ENCODE results near the gene RNU5B-1. TPM values are rescaled to one million over a fixed set of nuclear protein-coding genes. Genes with fewer than 3 reads are reported as not detected.

RNU5B-1 gene
- 33,902 TPM for polyA plus RNA-seq (2013, experiment 1 of 2)
- polyA plus RNA-seq (2013, experiment 2 of 2): 36,521 TPM

DNA sequence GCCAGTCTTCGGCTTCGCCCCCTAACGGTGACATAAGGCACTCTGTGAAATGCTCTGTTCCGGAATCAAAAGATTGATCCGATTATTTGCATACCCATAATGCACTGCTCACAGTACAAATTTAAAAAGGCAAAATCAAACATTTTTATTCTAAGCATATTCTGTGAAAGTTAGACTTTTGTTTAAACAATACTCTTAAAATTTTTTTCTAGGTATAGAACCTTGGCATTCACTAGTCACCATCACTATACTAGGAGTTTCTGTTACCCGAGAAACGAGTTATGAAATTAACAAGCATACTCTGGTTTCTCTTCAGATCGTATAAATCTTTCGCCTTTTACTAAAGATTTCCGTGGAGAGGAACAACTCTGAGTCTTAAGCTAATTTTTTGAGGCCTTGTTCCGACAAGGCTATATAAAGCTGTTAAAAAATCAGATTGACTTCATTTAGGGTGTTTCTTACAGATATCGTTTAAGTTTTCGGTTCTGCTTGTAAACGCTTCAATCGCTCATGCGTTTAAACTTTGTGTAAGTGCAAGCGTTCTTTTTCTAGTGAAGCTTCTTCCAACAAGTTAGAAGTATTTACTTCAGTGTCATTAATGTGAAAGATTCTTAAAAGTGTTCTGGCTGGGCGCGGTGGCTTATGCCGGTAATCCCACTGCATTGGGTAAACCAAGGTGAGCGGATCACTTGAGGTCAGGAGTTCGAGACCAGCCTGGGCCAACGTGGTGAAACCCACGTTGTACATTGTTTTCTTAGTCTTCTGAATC is at the start of gene RNU5B-1:
RNU5B-1 (plus strand) TSS at position 297 of the 769 bp plus-strand sequence.
- Histone ChIP-seq H3K27ac (ENCODE audit: low read depth, low read length) (peak within 1 kb of the TSS; percentile 89), H3K27me3 (ENCODE audit: insufficient read depth, low read length) (no peaks in the 10 kb centered on the region)

DNA sequence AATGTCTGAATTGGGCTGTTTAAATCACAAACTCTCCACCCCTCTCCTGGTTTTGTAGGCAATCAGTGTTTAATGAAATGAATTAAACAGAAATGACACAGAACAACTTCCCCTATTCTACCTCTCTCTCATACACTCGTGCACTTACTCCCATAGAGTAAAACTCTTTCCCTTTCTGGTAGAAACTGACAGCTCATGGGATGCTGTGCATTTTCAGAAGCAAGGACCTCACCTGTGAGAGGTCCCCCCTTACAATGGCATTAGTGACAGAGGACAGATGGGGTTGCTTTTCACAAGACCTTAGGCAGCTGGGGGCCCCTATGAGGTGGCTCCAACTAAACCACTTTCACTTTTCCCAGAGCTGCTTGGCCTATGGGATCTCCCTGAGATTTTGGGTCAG is 49.7 kb upstream of the RNU5B-1 start:
- H3K4me1 ChIP-seq (ENCODE audit: insufficient read depth, low read length): peaks cover 3% of the 10 kb centered on the region; the same call in 1 of the 2 replicates
- WGBS: 87% methylated on average over 1 of the region's 1 CpG
- no peaks in the 10 kb centered on the region for H3K9me3 ChIP-seq (ENCODE audit: insufficient read depth, low read depth, low read length)
- no peak overlapping the region for H3K27ac ChIP-seq (ENCODE audit: low read depth, low read length)
- H3K4me3 ChIP-seq (ENCODE audit: low read length): no peak overlapping the region
- no peak overlapping the region for H3K9ac ChIP-seq (ENCODE audit: low read depth, low read length)
- H3K36me3 ChIP-seq (ENCODE audit: insufficient read depth, low read length): 0 out of 2 replicates have a peak, but pooled peaks cover 4% of the 10 kb centered on the region
- no peaks in the 10 kb centered on the region for H3K27me3 ChIP-seq (ENCODE audit: insufficient read depth, low read length)

More for the DNA sequence above, at the start of gene RNU5B-1:
- 1% methylated on average over 24 of the region's 24 CpGs for WGBS
- Histone ChIP-seq H3K9ac (ENCODE audit: low read depth, low read length) (peak within 1 kb of the TSS; percentile 87), H3K4me1 (ENCODE audit: insufficient read depth, low read length) (peaks cover 8% of the 10 kb centered on the region; the same call in 1 of the 2 replicates), H3K9me3 (ENCODE audit: insufficient read depth, low read depth, low read length) (no peaks in the 10 kb centered on the region), H3K4me3 (ENCODE audit: low read length) (peak within 1 kb of the TSS; percentile 52), H3K36me3 (ENCODE audit: insufficient read depth, low read length) (no peaks in the 10 kb centered on the region)

DNA sequence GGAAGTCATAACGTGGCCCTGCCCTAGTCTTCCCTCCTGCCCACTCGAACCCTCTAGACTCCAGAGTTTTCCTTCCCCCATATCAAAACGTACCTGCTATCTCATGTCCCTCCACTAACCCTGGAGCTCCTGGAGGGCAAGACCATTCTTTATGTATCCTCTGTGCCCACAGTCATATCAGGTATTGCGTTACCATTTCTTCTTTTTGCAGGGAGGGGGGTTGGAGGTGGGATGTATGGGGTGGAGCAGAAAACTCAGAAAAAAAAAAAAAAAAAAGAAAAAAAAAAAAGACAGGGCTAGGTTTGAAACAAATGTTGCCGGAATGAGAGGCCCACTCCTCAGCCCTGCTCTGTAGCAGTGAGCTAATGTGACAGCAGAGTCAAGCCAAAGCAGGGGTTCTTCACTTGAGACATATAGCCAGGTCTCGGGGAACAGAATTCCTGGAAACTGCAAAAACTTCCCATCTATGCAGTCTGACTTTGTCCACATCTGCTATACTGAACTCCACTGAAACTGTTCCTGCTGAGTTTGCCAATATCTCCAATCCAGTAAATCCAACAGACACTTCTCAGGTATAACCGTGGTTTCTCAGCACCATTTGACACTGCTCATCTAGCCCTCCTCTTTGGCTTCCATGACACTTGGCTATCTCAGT is 48.9 kb upstream of the RNU5B-1 start:
- WGBS: 92% methylated on average over 7 of the region's 7 CpGs
- no peak overlapping the region for H3K4me3 ChIP-seq (ENCODE audit: low read length)
- H3K27me3 ChIP-seq (ENCODE audit: insufficient read depth, low read length): no peaks in the 10 kb centered on the region
- H3K4me1 ChIP-seq (ENCODE audit: insufficient read depth, low read length): peaks cover 3% of the 10 kb centered on the region; the same call in 1 of the 2 replicates
- no peak overlapping the region for H3K9ac ChIP-seq (ENCODE audit: low read depth, low read length)
- no peaks in the 10 kb centered on the region for H3K9me3 ChIP-seq (ENCODE audit: insufficient read depth, low read depth, low read length)
- H3K36me3 ChIP-seq (ENCODE audit: insufficient read depth, low read length): peaks cover 5% of the 10 kb centered on the region; the same call in 1 of the 2 replicates
- no peak overlapping the region for H3K27ac ChIP-seq (ENCODE audit: low read depth, low read length)

DNA sequence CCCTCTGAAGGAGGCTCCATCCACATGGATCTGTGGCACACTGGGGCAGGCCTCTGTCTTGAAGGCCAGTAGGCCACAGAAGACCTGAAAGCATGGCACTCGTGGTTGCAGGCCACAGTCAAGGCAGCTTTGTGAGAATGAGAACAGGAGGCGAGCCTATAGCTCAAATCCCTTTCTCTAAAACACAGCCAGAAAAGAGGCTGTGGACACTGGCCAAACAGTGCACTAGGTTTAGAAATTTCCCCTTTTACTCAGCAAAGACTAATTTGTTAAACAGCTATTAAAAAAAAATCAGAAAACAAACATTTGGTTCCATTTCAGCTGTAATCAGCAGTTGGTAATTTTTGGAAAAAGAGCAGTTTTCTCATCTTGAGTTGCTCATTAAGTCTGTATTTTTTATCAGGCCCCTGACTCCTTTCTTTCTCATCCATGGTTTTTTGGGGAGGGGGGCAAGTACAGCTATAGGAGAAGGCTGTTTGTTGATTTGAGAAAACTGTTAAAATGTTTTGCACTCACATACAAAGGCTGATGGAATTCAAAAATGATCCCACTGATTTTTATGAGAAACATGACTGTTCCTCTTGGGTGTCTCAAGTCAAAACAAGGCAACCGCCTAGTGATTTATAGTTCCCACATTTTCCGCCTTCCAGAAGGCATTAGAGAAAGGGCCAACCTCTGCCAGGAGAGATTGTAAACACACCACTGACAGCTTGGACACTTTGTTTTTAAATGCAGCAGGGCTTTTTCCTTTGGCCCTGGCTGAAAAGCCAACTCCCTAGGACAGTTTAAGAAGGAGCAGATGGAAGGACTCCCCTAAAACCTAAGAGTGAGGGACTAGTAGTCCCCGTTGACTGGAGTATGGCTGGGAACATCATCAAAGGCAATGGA is 45.9 kb upstream of the RNU5B-1 start:
- peaks cover 5% of the 10 kb centered on the region; the same call in 1 of the 2 replicates for H3K36me3 ChIP-seq (ENCODE audit: insufficient read depth, low read length)

DNA sequence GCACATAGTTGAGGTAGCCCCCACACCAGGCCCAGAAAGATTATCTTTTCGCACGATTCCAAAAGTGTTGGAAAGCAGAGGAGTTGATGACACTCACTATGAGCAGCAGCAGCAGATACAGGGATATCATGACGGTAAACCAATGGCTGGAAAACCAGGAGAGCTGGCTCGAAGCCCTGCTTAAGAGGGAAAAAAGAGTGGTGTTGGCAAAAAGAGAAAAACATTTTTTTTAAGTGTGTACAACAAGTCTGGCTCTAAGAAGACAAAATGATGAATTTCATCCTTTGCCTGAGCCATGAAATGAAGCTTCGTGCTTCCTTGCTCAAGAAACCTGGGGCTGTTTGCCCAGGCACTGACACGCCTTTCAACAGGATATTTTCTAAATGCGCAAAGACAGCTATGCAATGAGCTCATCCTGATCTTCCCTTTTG is 45.1 kb upstream of the RNU5B-1 start:
- H3K9ac ChIP-seq (ENCODE audit: low read depth, low read length): no peak overlapping the region
- H3K4me3 ChIP-seq (ENCODE audit: low read length): no peak overlapping the region
- WGBS: 92% methylated on average over 7 of the region's 7 CpGs
- H3K27ac ChIP-seq (ENCODE audit: low read depth, low read length): no peak overlapping the region
- no peaks in the 10 kb centered on the region for H3K27me3 ChIP-seq (ENCODE audit: insufficient read depth, low read length)
- peaks cover 3% of the 10 kb centered on the region; the same call in 1 of the 2 replicates for H3K4me1 ChIP-seq (ENCODE audit: insufficient read depth, low read length)
- H3K36me3 ChIP-seq (ENCODE audit: insufficient read depth, low read length): peaks cover 5% of the 10 kb centered on the region; the same call in 1 of the 2 replicates
- no peaks in the 10 kb centered on the region for H3K9me3 ChIP-seq (ENCODE audit: insufficient read depth, low read depth, low read length)

More for the DNA sequence above, 45.9 kb upstream of the RNU5B-1 start:
- Histone ChIP-seq H3K27me3 (ENCODE audit: insufficient read depth, low read length) (no peaks in the 10 kb centered on the region), H3K4me1 (ENCODE audit: insufficient read depth, low read length) (peaks cover 3% of the 10 kb centered on the region; the same call in 1 of the 2 replicates), H3K9ac (ENCODE audit: low read depth, low read length) (no peak overlapping the region), H3K4me3 (ENCODE audit: low read length) (no peak overlapping the region), H3K27ac (ENCODE audit: low read depth, low read length) (no peak overlapping the region), H3K9me3 (ENCODE audit: insufficient read depth, low read depth, low read length) (no peaks in the 10 kb centered on the region)
- WGBS: 93% methylated on average over 5 of the region's 5 CpGs

DNA sequence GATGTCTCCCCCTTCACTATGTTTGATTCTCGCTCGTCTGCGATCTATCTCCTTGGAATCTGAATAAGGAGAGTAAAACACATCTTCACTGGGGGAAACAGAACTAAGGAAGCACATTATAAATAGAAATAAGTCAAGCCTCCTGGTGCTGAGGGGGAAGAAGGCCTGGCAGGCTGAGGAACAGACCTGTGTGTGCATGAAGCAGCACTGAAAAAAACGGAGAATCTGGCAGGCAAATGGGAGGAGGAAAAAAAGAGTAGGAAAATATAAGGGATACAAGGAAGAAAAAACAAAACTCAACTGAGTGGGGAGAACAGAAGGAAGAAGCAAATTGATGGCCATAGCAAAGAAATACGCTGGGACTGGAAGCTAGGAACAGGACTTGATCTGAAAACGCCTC is 43.5 kb upstream of the RNU5B-1 start:
- Histone ChIP-seq H3K9me3 (ENCODE audit: insufficient read depth, low read depth, low read length) (no peaks in the 10 kb centered on the region), H3K27me3 (ENCODE audit: insufficient read depth, low read length) (no peaks in the 10 kb centered on the region), H3K9ac (ENCODE audit: low read depth, low read length) (no peak overlapping the region), H3K4me1 (ENCODE audit: insufficient read depth, low read length) (peaks cover 10% of the 10 kb centered on the region), H3K36me3 (ENCODE audit: insufficient read depth, low read length) (peaks cover 5% of the 10 kb centered on the region; the same call in 1 of the 2 replicates), H3K27ac (ENCODE audit: low read depth, low read length) (no peak overlapping the region), H3K4me3 (ENCODE audit: low read length) (no peak overlapping the region)
- WGBS: 95% methylated on average over 5 of the region's 6 CpGs

DNA sequence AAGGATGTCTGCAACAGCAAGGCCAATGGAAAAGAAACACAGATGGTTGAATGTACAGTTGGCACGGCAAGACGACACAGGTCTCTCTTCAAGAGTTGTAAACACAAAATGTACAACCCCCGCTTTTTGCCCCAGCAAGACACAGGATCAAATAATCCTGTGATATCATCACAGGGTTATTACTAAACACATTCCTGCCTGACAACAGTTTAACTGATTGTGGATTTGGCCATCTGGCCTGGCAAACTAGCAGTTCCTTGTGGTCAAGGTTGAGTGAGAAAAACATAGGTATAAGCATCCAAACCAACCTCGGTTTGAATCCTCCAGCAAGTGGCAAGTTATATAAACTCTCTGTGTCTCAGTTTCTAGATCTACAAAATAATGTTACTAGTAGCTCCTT is 41.2 kb upstream of the RNU5B-1 start:
- no peak overlapping the region for H3K27ac ChIP-seq (ENCODE audit: low read depth, low read length)
- 99% methylated on average over 4 of the region's 4 CpGs for WGBS
- no peak overlapping the region for H3K4me3 ChIP-seq (ENCODE audit: low read length)
- no peaks in the 10 kb centered on the region for H3K27me3 ChIP-seq (ENCODE audit: insufficient read depth, low read length)
- peaks cover 10% of the 10 kb centered on the region for H3K4me1 ChIP-seq (ENCODE audit: insufficient read depth, low read length)
- H3K9ac ChIP-seq (ENCODE audit: low read depth, low read length): no peak overlapping the region
- peaks cover 5% of the 10 kb centered on the region; the same call in 1 of the 2 replicates for H3K36me3 ChIP-seq (ENCODE audit: insufficient read depth, low read length)
- no peaks in the 10 kb centered on the region for H3K9me3 ChIP-seq (ENCODE audit: insufficient read depth, low read depth, low read length)

DNA sequence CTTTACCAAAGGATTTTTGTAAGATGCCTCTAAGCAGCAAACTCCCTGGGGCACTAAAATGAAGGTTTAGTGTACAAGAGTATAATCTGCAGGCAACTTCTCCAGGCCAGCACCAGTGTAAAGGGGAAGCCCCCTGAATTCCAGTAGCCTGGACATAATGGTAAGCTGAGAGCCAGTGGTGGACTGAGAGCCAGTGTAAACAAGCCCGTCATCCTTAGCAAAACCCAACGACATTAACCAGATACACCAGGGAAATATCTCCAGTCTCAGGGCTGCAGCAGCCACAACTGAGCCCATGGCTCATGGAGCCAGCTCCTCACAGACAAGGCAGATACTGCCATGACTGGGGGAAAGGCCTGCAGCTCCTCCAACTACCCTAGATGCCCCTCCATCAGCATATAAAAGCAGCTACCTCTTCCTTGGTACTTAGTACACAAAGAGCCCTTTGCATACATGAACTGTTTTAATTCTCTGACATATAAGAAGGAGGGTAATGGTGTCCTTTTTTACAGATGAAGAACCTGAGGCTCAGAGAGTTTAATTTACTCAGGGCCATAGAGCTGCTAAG is 39.5 kb upstream of the RNU5B-1 start:
- H3K27ac ChIP-seq (ENCODE audit: low read depth, low read length): no peak overlapping the region
- H3K4me1 ChIP-seq (ENCODE audit: insufficient read depth, low read length): peaks cover 10% of the 10 kb centered on the region
- no peak overlapping the region for H3K9ac ChIP-seq (ENCODE audit: low read depth, low read length)
- H3K9me3 ChIP-seq (ENCODE audit: insufficient read depth, low read depth, low read length): no peaks in the 10 kb centered on the region
- no peaks in the 10 kb centered on the region; the same call in 1 of the 2 replicates for H3K36me3 ChIP-seq (ENCODE audit: insufficient read depth, low read length)
- no peaks in the 10 kb centered on the region for H3K27me3 ChIP-seq (ENCODE audit: insufficient read depth, low read length)
- no peak overlapping the region for H3K4me3 ChIP-seq (ENCODE audit: low read length)
- WGBS: 66% methylated on average over 2 of the region's 2 CpGs

DNA sequence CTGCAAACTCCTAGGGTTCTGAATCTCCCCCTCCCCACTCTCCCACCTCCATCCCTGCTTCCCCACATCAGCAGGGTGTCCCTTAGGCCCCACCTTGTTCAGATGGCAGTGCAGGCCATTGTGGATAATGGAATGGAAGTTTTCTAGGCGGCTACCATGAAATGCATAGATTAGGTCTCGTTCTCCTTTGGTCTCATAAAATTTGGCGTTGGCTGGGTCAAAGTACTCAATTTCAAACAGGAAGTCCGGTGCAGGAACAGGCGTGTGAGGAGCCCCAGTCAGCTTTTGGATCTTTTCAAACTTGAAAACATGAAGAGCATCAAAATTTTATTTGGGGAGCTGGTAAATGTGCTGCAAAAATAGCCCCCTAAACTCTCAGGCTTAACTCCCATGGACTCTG is 38.0 kb upstream of the RNU5B-1 start:
- 91% methylated on average over 5 of the region's 5 CpGs for WGBS
- H3K9ac ChIP-seq (ENCODE audit: low read depth, low read length): no peak overlapping the region
- no peaks in the 10 kb centered on the region for H3K36me3 ChIP-seq (ENCODE audit: insufficient read depth, low read length)
- peaks cover 10% of the 10 kb centered on the region for H3K4me1 ChIP-seq (ENCODE audit: insufficient read depth, low read length)
- H3K27ac ChIP-seq (ENCODE audit: low read depth, low read length): no peak overlapping the region
- no peaks in the 10 kb centered on the region for H3K9me3 ChIP-seq (ENCODE audit: insufficient read depth, low read depth, low read length)
- no peaks in the 10 kb centered on the region for H3K27me3 ChIP-seq (ENCODE audit: insufficient read depth, low read length)
- H3K4me3 ChIP-seq (ENCODE audit: low read length): no peak overlapping the region

DNA sequence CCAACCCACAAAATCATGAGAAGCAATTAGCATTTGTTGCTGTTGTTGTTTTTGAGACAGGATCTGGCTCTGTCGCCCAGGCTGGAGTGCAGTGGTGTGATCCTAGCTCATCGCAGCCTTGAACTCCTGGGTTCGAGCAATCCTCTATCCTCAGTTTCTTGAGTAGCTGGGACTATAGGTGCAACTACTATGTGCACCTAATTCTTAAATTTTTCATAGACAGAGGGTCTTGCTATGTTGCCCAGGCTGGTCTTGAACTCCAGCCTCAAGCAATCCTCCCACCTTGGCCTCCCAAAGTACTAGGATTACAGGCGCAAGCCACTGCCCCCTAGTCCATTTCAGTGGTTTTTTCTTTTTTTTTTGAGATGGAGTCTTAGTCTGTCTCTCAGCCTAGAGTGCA is 36.1 kb upstream of the RNU5B-1 start:
- Histone ChIP-seq H3K36me3 (ENCODE audit: insufficient read depth, low read length) (no peaks in the 10 kb centered on the region), H3K27ac (ENCODE audit: low read depth, low read length) (no peak overlapping the region), H3K4me1 (ENCODE audit: insufficient read depth, low read length) (peaks cover 10% of the 10 kb centered on the region), H3K4me3 (ENCODE audit: low read length) (no peak overlapping the region), H3K27me3 (ENCODE audit: insufficient read depth, low read length) (no peaks in the 10 kb centered on the region), H3K9me3 (ENCODE audit: insufficient read depth, low read depth, low read length) (no peaks in the 10 kb centered on the region), H3K9ac (ENCODE audit: low read depth, low read length) (no peak overlapping the region)
- WGBS: 94% methylated on average over 4 of the region's 4 CpGs
